Progenitor cell of endocrine pancreas (in vitro differentiated cells): ENCODE data around the gene COL23A1. TPM values are rescaled to one million over a fixed set of nuclear protein-coding genes. Genes with fewer than 3 reads are reported as not detected.

Source experiments
- DNase-seq: peaks from one replicate; pipeline ENCODE4 v3.0.0; 2021; ENCODE audit warnings: low spot score; ENCODE audit not compliant: unreplicated experiment
- H3K27ac Mint-ChIP-seq: 2 replicates; pipeline ENCODE4 v1.8.0; 2021; ENCODE audit warnings: mild to moderate bottlenecking, moderate library complexity, mixed read lengths
- H3K27me3 Mint-ChIP-seq: 2 replicates; pipeline ENCODE4 v1.8.0; 2021; ENCODE audit warnings: mixed read lengths
- H3K36me3 Mint-ChIP-seq: 2 replicates; pipeline ENCODE4 v1.8.0; 2022; ENCODE audit warnings: mixed read lengths; ENCODE audit not compliant: insufficient read depth
- H3K4me1 Mint-ChIP-seq: 2 replicates; pipeline ENCODE4 v1.8.0; 2021; ENCODE audit warnings: low read depth, mixed read lengths
- H3K4me3 Mint-ChIP-seq: 2 replicates; pipeline ENCODE4 v1.8.0; 2021; ENCODE audit warnings: low read depth, mild to moderate bottlenecking, moderate library complexity, mixed read lengths
- H3K9me3 Mint-ChIP-seq: 2 replicates; pipeline ENCODE4 v1.8.0; 2021; ENCODE audit warnings: low read depth, mixed read lengths
- total RNA-seq: library from RNA; stranded (reverse); gene quantifications from 2 replicates; pipeline ENCODE4 v1.2.1, GENCODE V29; 2021
- TF ChIP-seq, protein P1 (sequence below): fragments of 200-600 bp; sonication (generic); IDR thresholded peaks from one replicate; pipeline ENCODE4 v1.5.0; 2021; ENCODE audit warnings: antibody characterized with exemption, mild to moderate bottlenecking; ENCODE audit not compliant: unreplicated experiment

The COL23A1 gene
- total RNA-seq, 1 donor from 2014 or later, result 0.36 TPM

DNA sequence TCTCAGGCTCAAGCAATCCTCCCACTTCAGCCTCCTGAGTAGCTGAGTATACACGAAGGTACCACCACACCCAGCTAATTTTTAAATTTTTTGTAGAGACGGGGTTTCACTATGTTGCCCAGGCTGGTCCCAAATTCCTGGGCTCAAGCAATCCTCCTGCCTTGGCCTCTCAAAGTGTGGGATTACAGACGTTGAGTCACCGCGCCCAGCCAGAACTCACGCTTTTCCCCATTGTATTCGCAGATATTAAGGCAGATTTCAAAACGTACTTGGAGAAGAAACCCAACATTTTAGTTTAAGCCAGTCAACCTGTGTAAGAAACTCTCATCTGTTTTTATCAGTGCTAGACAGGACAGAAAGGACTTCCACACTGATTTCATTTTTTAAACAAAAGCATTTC lies 26.6 kb downstream of the COL23A1 start:
- Mint-ChIP-seq H3K27me3 (peaks cover 43% of the 10 kb centered on the region), H3K4me3 (no peak overlapping the region), H3K36me3 (no peaks in the 10 kb centered on the region), H3K4me1 (peaks cover 11% of the 10 kb centered on the region), H3K9me3 (no peaks in the 10 kb centered on the region), H3K27ac (no peak overlapping the region)
- TF ChIP-seq, protein P1, sequence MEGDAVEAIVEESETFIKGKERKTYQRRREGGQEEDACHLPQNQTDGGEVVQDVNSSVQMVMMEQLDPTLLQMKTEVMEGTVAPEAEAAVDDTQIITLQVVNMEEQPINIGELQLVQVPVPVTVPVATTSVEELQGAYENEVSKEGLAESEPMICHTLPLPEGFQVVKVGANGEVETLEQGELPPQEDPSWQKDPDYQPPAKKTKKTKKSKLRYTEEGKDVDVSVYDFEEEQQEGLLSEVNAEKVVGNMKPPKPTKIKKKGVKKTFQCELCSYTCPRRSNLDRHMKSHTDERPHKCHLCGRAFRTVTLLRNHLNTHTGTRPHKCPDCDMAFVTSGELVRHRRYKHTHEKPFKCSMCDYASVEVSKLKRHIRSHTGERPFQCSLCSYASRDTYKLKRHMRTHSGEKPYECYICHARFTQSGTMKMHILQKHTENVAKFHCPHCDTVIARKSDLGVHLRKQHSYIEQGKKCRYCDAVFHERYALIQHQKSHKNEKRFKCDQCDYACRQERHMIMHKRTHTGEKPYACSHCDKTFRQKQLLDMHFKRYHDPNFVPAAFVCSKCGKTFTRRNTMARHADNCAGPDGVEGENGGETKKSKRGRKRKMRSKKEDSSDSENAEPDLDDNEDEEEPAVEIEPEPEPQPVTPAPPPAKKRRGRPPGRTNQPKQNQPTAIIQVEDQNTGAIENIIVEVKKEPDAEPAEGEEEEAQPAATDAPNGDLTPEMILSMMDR, result no peak
- no peak for DNase-seq

GRCh38 chr5:178561746-178562264 lies 28.4 kb downstream of the COL23A1 start:
- no peak overlapping the region for H3K27ac Mint-ChIP-seq
- TF ChIP-seq, protein P1, result no peak

DNA sequence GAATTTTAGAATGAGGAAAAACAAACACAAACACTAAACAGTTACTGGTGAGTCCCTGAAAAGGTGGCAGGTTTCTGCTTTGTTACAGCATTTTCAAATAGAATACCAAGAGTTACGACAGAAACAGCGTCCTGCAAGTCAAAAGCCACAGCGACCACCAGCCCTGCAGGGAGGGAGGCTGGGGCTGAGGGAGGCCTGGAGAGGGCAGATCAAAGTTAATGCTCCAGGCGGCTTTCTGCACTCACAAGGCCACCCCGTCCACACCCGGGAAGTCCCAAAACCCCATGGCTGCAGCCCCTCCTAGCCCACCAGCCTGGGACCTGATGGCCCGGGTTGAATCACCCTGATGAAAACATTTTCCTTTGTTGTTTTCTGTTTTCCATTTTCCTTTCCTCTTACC lies 29.3 kb downstream of the COL23A1 start:
- Mint-ChIP-seq H3K9me3 (no peaks in the 10 kb centered on the region), H3K27ac (no peak overlapping the region), H3K27me3 (peaks cover 44% of the 10 kb centered on the region), H3K36me3 (no peaks in the 10 kb centered on the region), H3K4me1 (peaks cover 11% of the 10 kb centered on the region), H3K4me3 (no peak overlapping the region)
- DNase-seq, result no peak
- TF ChIP-seq, protein P1, result no peak

More at GRCh38 chr5:178561746-178562264, 28.4 kb downstream of the COL23A1 start:
- no peaks in the 10 kb centered on the region for H3K9me3 Mint-ChIP-seq
- H3K27me3 Mint-ChIP-seq, result peaks cover 46% of the 10 kb centered on the region
- H3K36me3 Mint-ChIP-seq, result no peaks in the 10 kb centered on the region
- H3K4me3 Mint-ChIP-seq, result no peak overlapping the region
- H3K4me1 Mint-ChIP-seq, result peaks cover 11% of the 10 kb centered on the region
- no peak for DNase-seq

- no peaks in the 10 kb centered on the region for H3K4me1 Mint-ChIP-seq
- no peak for DNase-seq
- H3K36me3 Mint-ChIP-seq, result no peaks in the 10 kb centered on the region
- TF ChIP-seq, protein P1, result no peak
- H3K4me3 Mint-ChIP-seq, result no peak overlapping the region
- H3K27me3 Mint-ChIP-seq, result peaks cover 33% of the 10 kb centered on the region
- H3K27ac Mint-ChIP-seq, result no peak overlapping the region
- no peaks in the 10 kb centered on the region for H3K9me3 Mint-ChIP-seq
These were observed 32.8 kb downstream of the COL23A1 start for GRCh38 chr5:178557416-178557815.

GRCh38 chr5:178555771-178556211 lies 34.4 kb downstream of the COL23A1 start:
- no peaks in the 10 kb centered on the region for H3K4me1 Mint-ChIP-seq
- H3K9me3 Mint-ChIP-seq, result no peaks in the 10 kb centered on the region
- H3K27ac Mint-ChIP-seq, result no peak overlapping the region
- H3K36me3 Mint-ChIP-seq, result no peaks in the 10 kb centered on the region
- TF ChIP-seq, protein P1, result no peak
- H3K27me3 Mint-ChIP-seq, result peaks cover 37% of the 10 kb centered on the region
- no peak for DNase-seq
- no peak overlapping the region for H3K4me3 Mint-ChIP-seq
